WTC11 (cell line): ENCODE results near the gene COL5A1.

ENCODE experiments used
- CTCF ChIP-seq: fragments of 200-600 bp; IDR thresholded peaks from 2 replicates; pipeline ENCODE4 v1.8.0; 2022; ENCODE audit warnings: antibody characterized with exemption
- NR1H2 ChIP-seq: sonication (generic); formaldehyde crosslinking; IDR thresholded peaks from 2 replicates; pipeline ENCODE4 v1.9.0; 2021; ENCODE audit warnings: mild to moderate bottlenecking, moderate library complexity, missing genetic modification reagents
- NR2C2 ChIP-seq: sonication (generic); formaldehyde crosslinking; IDR thresholded peaks from 2 replicates; pipeline ENCODE4 v1.8.0; 2022; ENCODE audit warnings: mild to moderate bottlenecking, missing genetic modification reagents
- ZNF138 ChIP-seq: sonication (generic); formaldehyde crosslinking; conservative IDR thresholded peaks from 2 replicates; pipeline ENCODE4 v1.8.1; 2022; ENCODE audit warnings: mild to moderate bottlenecking, moderate library complexity, missing genetic modification reagents

GRCh38 chr9:134614256-134614655, 27.3 kb upstream of the COL5A1 start:
- TF ChIP-seq CTCF (no peak), NR1H2 (CRISPR knock-in tag) (no peak), NR2C2 (CRISPR knock-in tag) (no peak), ZNF138 (CRISPR knock-in tag) (no peak)
